Activated CD4-positive, alpha-beta T cell treated with anti-CD3 and anti-CD28 coated beads for 36 hours (primary cell): ENCODE data around the gene ASB11. TPM values are rescaled to one million over a fixed set of nuclear protein-coding genes. Genes with fewer than 3 reads are reported as not detected.

Source experiments
- ATAC-seq: fragments of 200-7000 bp; cut with Tn5 transposase; one replicate; pipeline ENCODE4 v1.10.0; 2021; ENCODE audit warnings: mild to moderate bottlenecking, moderate library complexity
- CTCF ChIA-PET: fragments of 350-600 bp; sonication (Branson Sonifier 250); formaldehyde crosslinking; loops from one replicate; lab custom pipeline; 2021; ENCODE audit warnings: antibody characterized with exemption; lab: Charles Lee
- POLR2A ChIA-PET: fragments of 350-600 bp; sonication (Branson Sonifier 250); formaldehyde crosslinking; loops from one replicate; lab custom pipeline; 2021; ENCODE audit warnings: antibody characterized with exemption, inconsistent platforms; lab: Charles Lee
- DNase-seq: peaks from one replicate; pipeline ENCODE4 v3.0.0-alpha.2; 2020
- H3K27ac Mint-ChIP-seq: one replicate; pipeline ENCODE4 v1.8.0; 2021; ENCODE audit warnings: mixed read lengths
- H3K27me3 Mint-ChIP-seq: one replicate; pipeline ENCODE4 v1.8.0; 2021; ENCODE audit warnings: mixed read lengths
- H3K36me3 Mint-ChIP-seq: one replicate; pipeline ENCODE4 v1.8.0; 2021; ENCODE audit warnings: low read depth, mixed read lengths
- H3K4me1 Mint-ChIP-seq: one replicate; pipeline ENCODE4 v1.8.0; 2021; ENCODE audit warnings: mixed read lengths
- H3K4me3 Mint-ChIP-seq: one replicate; pipeline ENCODE4 v1.8.0; 2021; ENCODE audit warnings: mild to moderate bottlenecking, moderate library complexity, mixed read lengths
- H3K9me3 Mint-ChIP-seq: one replicate; pipeline ENCODE4 v1.8.0; 2021; ENCODE audit warnings: low read depth, mixed read lengths
- intact Hi-C, 2 experiments: fragments of 100-400 bp; cut with DNase I in 1 of 2; cut with micrococcal nuclease in 1 of 2; formaldehyde crosslinking; loops; one replicate each; pipeline versions ENCODE4 v1.14.2 to v1.15.1; 2022 to 2024; cut with DNase I, micrococcal nuclease
- total RNA-seq, 2 experiments: library from RNA; stranded (reverse); gene quantifications; one replicate each; pipeline ENCODE4 v1.2.3, GENCODE V29; 2021

Gene ASB11
- total RNA-seq, 2 experiments from 2014 or later, result not detected

- DNase-seq, result peak; percentile 94
- ATAC-seq, result peak; percentile 97
- ChIA-PET CTCF (no interaction called here), POLR2A (no interaction called here)
- Mint-ChIP-seq H3K36me3 (peaks cover 12% of the 10 kb centered on the region), H3K4me3 (peak within 1 kb of the TSS; percentile 84), H3K9me3 (no peaks in the 10 kb centered on the region), H3K27ac (peak within 1 kb of the TSS; percentile 91), H3K4me1 (peaks cover 14% of the 10 kb centered on the region), H3K27me3 (peaks cover 4% of the 10 kb centered on the region)
- intact Hi-C loops, result loop anchor here (1.0 to 10.0 kb wide), 12 partner anchors 339 to 1681 kb away; partner anchors contain the start of genes FANCB (in 2 of the 2), GEMIN8 (in 2 of the 2), MOSPD2 (in 2 of the 2) and CA5B (in 1 of the 2)
Measured at GRCh38 chrX:15335135-15336022, 19.9 kb upstream of the ASB11 start, which contains the start of gene PIGA. PIGA (minus strand) TSS chrX:15335523; CDS start chrX:15331930, 3,593 bp downstream.

GRCh38 chrX:15334561-15334960 lies 19.1 kb upstream of the ASB11 start:
- intact Hi-C loops, result loop anchor here (2.0 to 10.0 kb wide), 6 partner anchors 340 to 1680 kb away; partner anchors contain the start of genes FANCB (in 2 of the 2), GEMIN8 (in 2 of the 2), MOSPD2 (in 2 of the 2) and TCEANC (in 1 of the 2)
- Mint-ChIP-seq H3K36me3 (peaks cover 12% of the 10 kb centered on the region), H3K27ac (peak overlapping the region; percentile 91), H3K4me1 (peaks cover 14% of the 10 kb centered on the region), H3K27me3 (peaks cover 4% of the 10 kb centered on the region), H3K4me3 (peak overlapping the region; percentile 84), H3K9me3 (no peaks in the 10 kb centered on the region)
- ChIA-PET POLR2A (no interaction called here), CTCF (no interaction called here)
- ATAC-seq (no peak), DNase-seq (peak; percentile 27)

GRCh38 chrX:15328821-15329220 lies 13.4 kb upstream of the ASB11 start:
- H3K36me3 Mint-ChIP-seq, result peaks cover 20% of the 10 kb centered on the region
- no peak overlapping the region for H3K27ac Mint-ChIP-seq
- DNase-seq (no peak), ATAC-seq (no peak)
- H3K9me3 Mint-ChIP-seq, result no peaks in the 10 kb centered on the region
- H3K4me3 Mint-ChIP-seq, result no peak overlapping the region
- peaks cover 5% of the 10 kb centered on the region for H3K4me1 Mint-ChIP-seq
- intact Hi-C loops, result no loop called here
- ChIA-PET POLR2A (no interaction called here), CTCF (no interaction called here)
- H3K27me3 Mint-ChIP-seq, result no peaks in the 10 kb centered on the region

- H3K4me1 Mint-ChIP-seq, result peaks cover 2% of the 10 kb centered on the region
- no peaks in the 10 kb centered on the region for H3K9me3 Mint-ChIP-seq
- H3K27ac Mint-ChIP-seq, result no peak overlapping the region
- no peak overlapping the region for H3K4me3 Mint-ChIP-seq
- intact Hi-C loops, result no loop called here
- H3K36me3 Mint-ChIP-seq, result peaks cover 21% of the 10 kb centered on the region
- DNase-seq, result no peak
- CTCF ChIA-PET, result no interaction called here
- POLR2A ChIA-PET, result no interaction called here
- H3K27me3 Mint-ChIP-seq, result no peaks in the 10 kb centered on the region
- no peak for ATAC-seq
Measured at GRCh38 chrX:15328131-15328530, 12.7 kb upstream of the ASB11 start.

- H3K27me3 Mint-ChIP-seq, result no peaks in the 10 kb centered on the region
- H3K4me1 Mint-ChIP-seq, result no peaks in the 10 kb centered on the region
- H3K4me3 Mint-ChIP-seq, result no peak overlapping the region
- peaks cover 25% of the 10 kb centered on the region for H3K36me3 Mint-ChIP-seq
- no peak for DNase-seq
- CTCF ChIA-PET, result no interaction called here
- no peak for ATAC-seq
- no peak overlapping the region for H3K27ac Mint-ChIP-seq
- intact Hi-C loops, result no loop called here
- POLR2A ChIA-PET, result no interaction called here
- H3K9me3 Mint-ChIP-seq, result no peaks in the 10 kb centered on the region
Measured at GRCh38 chrX:15322472-15322871, 7.0 kb upstream of the ASB11 start.

GRCh38 chrX:15322072-15322471 lies 6.6 kb upstream of the ASB11 start:
- Mint-ChIP-seq H3K4me3 (no peak overlapping the region), H3K27me3 (no peaks in the 10 kb centered on the region), H3K27ac (no peak overlapping the region), H3K36me3 (peaks cover 25% of the 10 kb centered on the region), H3K9me3 (no peaks in the 10 kb centered on the region), H3K4me1 (no peaks in the 10 kb centered on the region)
- intact Hi-C loops, result no loop called here
- CTCF ChIA-PET, result no interaction called here
- POLR2A ChIA-PET, result no interaction called here
- ATAC-seq, result no peak
- no peak for DNase-seq

- H3K9me3 Mint-ChIP-seq, result no peaks in the 10 kb centered on the region
- H3K27me3 Mint-ChIP-seq, result no peaks in the 10 kb centered on the region
- no peak overlapping the region for H3K27ac Mint-ChIP-seq
- DNase-seq (no peak), ATAC-seq (no peak)
- H3K36me3 Mint-ChIP-seq, result peaks cover 25% of the 10 kb centered on the region
- ChIA-PET CTCF (interaction anchor here (0.6 kb wide), 1 partner anchor 337 kb away, joined by 3 read pairs; no protein-coding TSS in a partner anchor), POLR2A (no interaction called here)
- no peak overlapping the region for H3K4me3 Mint-ChIP-seq
- H3K4me1 Mint-ChIP-seq, result no peaks in the 10 kb centered on the region
- intact Hi-C loops, result no loop called here
Measured at GRCh38 chrX:15321447-15321846, 6.0 kb upstream of the ASB11 start.

- Mint-ChIP-seq H3K27me3 (no peaks in the 10 kb centered on the region), H3K4me3 (no peak overlapping the region), H3K4me1 (no peaks in the 10 kb centered on the region), H3K27ac (no peak overlapping the region), H3K9me3 (no peaks in the 10 kb centered on the region), H3K36me3 (peaks cover 25% of the 10 kb centered on the region)
- ChIA-PET CTCF (no interaction called here), POLR2A (no interaction called here)
- intact Hi-C loops, result no loop called here
- no peak for ATAC-seq
- no peak for DNase-seq
Measured at GRCh38 chrX:15320297-15320696, 4.9 kb upstream of the ASB11 start.

GRCh38 chrX:15319075-15319474 lies 3.6 kb upstream of the ASB11 start:
- intact Hi-C loops, result no loop called here

GRCh38 chrX:15314472-15314871 lies 968 bp downstream of the ASB11 start:
- Mint-ChIP-seq H3K27me3 (no peaks in the 10 kb centered on the region), H3K4me1 (no peaks in the 10 kb centered on the region), H3K4me3 (no peak overlapping the region), H3K36me3 (peaks cover 2% of the 10 kb centered on the region), H3K27ac (no peak overlapping the region), H3K9me3 (no peaks in the 10 kb centered on the region)
- ATAC-seq (no peak), DNase-seq (no peak)
- CTCF ChIA-PET, result no interaction called here
- POLR2A ChIA-PET, result interaction anchor here (0.6 kb wide), 1 partner anchor 1233 kb away, joined by 3 read pairs; no protein-coding TSS in a partner anchor
- intact Hi-C loops, result no loop called here

More at GRCh38 chrX:15319075-15319474, 3.6 kb upstream of the ASB11 start:
- no peak overlapping the region for H3K4me3 Mint-ChIP-seq
- ATAC-seq (no peak), DNase-seq (no peak)
- CTCF ChIA-PET, result no interaction called here
- H3K27ac Mint-ChIP-seq, result no peak overlapping the region
- H3K36me3 Mint-ChIP-seq, result peaks cover 21% of the 10 kb centered on the region
- no peaks in the 10 kb centered on the region for H3K9me3 Mint-ChIP-seq
- no peaks in the 10 kb centered on the region for H3K27me3 Mint-ChIP-seq
- POLR2A ChIA-PET, result interaction anchor here (0.7 kb wide), 1 partner anchor 12 kb away, joined by 4 read pairs; no protein-coding TSS in a partner anchor
- no peaks in the 10 kb centered on the region for H3K4me1 Mint-ChIP-seq

- intact Hi-C loops, result no loop called here
- no peak for DNase-seq
- Mint-ChIP-seq H3K36me3 (no peaks in the 10 kb centered on the region), H3K27me3 (no peaks in the 10 kb centered on the region), H3K9me3 (no peaks in the 10 kb centered on the region), H3K4me1 (no peaks in the 10 kb centered on the region), H3K4me3 (no peak overlapping the region), H3K27ac (no peak overlapping the region)
- CTCF ChIA-PET, result no interaction called here
- POLR2A ChIA-PET, result no interaction called here
- ATAC-seq, result no peak
Measured at GRCh38 chrX:15311119-15311518, 4.3 kb downstream of the ASB11 start.

GRCh38 chrX:15310117-15310516 lies 5.3 kb downstream of the ASB11 start:
- CTCF ChIA-PET, result no interaction called here
- Mint-ChIP-seq H3K4me3 (no peak overlapping the region), H3K4me1 (no peaks in the 10 kb centered on the region), H3K27me3 (no peaks in the 10 kb centered on the region), H3K27ac (no peak overlapping the region), H3K9me3 (no peaks in the 10 kb centered on the region), H3K36me3 (no peaks in the 10 kb centered on the region)
- DNase-seq (no peak), ATAC-seq (no peak)
- intact Hi-C loops, result no loop called here
- POLR2A ChIA-PET, result no interaction called here
